HG03060 (cell line): ENCODE measurements around the gene CASP7.
"Not testable (repeated sequence)": the region's sequence is repeated elsewhere in the genome, so short reads cannot be mapped to it uniquely, and the experiment has no call there.

Experiments used
- ATAC-seq: cut with Tn5 transposase; IDR thresholded peaks from one replicate; pipeline ENCODE4 v1.9.1; 2021; ENCODE audit warnings: low read depth, moderate number of reproducible peaks; ENCODE audit not compliant: unreplicated experiment

Gene CASP7

DNA sequence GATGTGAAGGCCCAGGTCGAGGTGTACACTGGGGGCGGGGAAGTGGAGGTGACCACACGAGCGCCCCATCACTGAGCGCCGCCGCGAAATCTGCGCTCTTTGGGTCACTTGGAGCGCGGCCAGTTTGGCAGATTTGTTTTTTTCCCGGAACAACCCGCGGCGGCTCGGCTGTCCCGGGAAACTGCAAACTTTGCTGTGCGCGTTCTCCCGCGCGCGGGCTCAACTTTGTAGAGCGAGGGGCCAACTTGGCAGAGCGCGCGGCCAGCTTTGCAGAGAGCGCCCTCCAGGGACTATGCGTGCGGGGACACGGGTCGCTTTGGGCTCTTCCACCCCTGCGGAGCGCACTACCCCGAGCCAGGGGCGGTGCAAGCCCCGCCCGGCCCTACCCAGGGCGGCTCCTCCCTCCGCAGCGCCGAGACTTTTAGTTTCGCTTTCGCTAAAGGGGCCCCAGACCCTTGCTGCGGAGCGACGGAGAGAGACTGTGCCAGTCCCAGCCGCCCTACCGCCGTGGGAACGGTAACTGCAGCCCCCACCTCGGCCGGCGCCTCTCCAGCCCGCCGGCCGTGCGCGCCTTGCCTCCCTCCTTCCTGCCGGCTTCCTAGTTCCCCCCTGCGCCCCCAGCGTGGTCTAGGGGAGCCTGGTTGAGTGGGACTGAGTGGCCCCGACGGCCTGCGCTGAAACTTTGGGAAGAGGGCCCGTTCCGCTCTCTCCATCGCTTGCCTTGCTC is at the start of gene CASP7:
Gene CASP7 (plus strand): TSS at position 450 of the 727 bp plus-strand sequence. CDS start 17,582 bp downstream, outside the sequence.
- peak; percentile 38 for ATAC-seq

DNA sequence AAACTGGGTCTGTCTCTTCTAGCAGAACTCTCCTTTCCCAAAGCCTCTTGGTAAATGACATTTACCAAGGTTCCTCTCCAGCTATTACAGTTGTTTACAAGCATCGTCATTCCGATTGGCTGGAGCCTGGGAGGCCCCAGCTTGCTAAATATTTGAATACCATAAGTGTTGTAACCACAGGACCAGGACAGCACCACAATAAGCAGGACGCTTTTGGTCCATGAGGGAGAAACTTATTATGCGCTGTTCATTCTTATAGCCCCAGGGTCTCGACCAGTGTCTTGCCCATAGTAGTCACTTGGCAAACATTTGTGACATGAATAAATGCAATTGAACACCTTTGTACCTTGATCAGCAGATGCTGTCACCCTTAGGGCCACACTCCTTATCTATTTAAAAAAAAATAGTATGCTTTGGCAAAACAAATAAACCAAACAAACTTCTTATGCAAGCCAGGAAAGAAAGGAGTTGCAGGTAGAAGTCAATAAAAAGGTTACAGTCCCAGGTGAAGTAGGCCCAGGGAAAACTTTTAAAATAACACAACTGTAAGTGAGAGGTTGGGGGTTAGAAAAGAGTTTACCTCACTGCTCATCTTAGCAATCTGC is 48.7 kb upstream of the CASP7 start:
- ATAC-seq = no peak

DNA sequence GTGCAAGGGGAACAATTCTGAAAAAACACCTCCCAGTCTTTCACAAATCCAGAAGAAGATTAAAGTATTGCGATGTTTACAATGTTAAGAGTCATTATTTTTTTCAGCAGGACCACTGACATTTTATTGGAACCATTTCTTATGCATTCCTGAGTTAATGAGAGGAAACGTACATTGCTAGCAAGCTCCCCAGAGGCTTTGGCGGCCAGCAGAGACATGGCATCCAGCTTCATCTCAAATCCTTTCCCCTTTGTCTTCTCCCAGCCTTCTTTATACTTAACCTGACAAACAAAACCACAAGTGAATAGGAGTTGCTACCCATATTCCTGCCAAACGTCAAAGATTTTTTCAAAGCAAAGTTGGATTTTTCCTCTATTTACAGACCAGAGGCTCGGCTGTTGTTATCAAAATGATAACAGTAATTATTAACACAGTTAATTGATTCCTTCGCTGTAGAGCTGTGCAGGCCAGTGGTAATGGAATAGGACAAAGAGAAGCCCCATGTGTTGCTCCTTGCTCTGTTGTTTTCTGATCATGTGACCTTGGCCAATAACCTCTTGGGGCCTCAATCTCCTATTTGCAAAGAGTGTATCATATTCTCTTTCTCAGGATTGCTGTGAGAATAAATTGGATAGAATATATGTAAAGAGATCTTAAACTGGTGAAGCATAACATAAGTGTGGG is 47.9 kb upstream of the CASP7 start:
- no peak for ATAC-seq

DNA sequence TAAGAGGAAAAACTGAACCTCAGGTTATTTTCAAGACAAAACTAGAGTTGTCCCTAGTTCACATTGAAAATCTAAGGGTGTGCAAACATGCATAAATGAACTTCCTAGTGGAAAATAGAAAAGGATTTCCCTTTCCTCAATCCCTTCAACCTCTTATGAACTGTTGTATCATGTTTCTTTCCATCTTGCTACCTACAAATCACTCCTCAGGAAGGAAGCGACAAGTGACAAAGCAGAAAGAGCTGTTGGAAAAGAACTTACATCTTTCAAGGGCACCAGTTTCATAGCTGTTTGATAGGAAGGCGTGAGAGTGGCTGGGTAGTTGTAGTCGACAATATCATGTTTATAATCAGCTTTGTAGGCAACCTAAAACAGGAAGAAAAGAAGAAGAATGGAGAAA is 39.7 kb upstream of the CASP7 start:
- no peak for ATAC-seq

DNA sequence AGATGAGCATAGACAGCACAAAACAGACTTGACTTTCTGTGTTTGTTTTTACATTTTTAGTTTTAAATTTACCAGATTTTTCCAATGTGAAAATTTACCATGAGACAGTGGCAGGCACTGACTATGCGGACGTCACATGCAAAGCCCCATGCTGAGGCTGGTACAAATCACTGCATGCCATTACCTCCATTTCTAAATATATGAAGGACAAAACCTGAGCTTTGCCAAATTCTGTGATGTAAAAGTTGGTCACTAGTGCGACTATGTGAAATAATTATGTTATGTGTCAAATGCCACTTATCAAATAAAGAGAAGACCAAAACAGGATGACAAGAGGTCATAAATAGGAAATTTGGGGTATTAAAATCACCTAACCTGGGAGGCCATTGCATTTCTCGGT is 38.0 kb upstream of the CASP7 start:
- no peak for ATAC-seq

DNA sequence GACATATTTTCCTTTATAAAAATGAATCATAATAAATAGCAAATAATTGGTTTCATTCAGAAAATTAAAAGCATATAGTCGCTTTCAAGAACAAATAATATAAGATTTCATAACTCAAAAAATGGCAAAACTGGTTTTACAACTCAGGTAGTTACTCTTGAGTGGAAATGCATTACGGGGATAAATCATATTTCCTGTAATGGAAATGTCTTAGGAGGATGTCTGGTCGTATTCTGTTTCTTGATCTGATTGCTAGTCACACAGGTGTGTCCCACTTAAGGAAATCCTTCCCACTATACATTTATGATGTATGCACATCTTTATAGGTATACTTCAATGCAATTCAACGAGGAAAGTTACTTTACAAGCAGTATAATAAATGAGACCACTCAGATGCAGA is 36.5 kb upstream of the CASP7 start:
- no peak for ATAC-seq

DNA sequence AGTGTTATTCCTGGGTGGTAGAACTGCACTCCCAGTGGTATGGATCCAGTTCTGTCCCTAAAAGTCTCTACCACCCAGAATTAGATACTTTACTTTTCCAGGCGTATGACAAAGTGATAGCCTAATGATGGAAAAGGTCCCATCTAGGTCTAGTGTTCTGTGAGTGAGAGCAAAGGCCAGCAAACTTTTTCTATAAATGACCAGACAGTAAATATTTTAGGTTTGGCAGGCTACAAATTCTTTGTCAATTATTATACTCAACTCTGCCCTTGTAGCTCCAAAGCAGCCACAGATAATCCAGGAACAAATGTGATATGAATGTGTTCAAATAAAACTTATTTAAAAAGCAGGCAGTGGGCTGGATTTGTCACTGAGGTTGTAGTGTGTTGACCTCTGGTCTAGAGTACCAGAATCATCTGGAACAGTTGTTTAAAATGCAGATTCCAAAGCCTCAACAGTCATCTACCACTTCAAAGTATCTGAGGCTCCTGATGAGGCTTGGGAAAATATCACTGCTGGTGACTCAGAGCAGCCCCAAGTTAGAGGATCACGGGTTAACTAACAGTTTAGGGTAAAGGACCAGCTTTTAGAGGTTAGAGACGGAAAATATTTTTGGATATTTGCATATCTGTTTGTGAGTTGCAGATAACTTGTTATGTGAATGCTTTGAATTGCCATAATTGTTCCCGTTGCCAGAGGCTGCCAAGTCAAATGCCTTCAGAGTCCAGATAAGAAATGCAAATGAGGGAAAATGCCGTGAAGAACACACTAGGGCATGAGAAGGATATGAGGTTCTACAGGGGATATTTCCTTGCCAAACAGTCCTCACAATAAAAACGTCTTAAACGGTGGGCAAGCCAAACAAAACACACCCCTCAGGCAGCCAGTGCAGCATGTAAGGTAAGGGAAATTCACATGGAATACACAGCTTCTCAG is 35.3 kb upstream of the CASP7 start:
- no peak for ATAC-seq

DNA sequence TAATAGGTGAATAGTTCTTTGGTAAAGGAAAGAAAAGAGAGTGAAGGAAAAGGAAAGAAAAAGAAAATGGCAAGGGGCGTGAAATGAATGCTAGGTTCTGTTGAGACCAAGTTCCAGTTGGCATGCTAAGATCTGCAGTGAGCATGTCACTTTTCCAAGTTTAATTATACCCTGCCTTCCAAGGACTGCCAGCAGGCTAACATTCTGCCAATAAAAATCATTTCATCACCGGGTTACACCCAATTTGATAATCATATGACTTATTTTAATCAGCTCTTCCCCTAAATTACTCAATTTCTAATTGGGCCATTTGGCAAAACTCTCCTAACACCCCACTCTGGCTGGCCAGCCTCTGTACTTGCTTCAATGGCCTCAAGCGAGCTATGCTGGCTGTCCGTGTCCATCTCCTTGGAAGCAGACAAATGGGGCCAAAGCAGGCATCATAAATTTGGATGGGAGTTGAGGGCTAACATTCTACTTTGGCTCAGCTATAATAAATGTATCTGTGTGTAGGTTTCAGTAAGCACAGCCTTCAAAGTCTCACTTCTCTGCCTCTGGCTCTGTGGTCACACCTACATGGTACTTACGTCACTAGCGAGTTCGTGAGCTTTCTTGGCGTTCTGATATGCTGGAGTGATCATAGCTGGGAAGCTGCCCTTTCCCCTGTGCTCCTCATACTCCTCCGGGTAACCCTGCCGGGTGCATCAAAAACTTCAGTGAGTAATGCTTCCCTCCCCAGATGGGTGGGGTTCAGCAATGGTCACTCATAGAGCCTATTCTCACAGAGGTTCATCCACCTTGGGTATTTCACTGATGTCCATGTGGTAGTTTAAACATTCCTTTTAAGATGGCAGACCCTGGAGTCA is 33.1 kb upstream of the CASP7 start:
- no peak for ATAC-seq

DNA sequence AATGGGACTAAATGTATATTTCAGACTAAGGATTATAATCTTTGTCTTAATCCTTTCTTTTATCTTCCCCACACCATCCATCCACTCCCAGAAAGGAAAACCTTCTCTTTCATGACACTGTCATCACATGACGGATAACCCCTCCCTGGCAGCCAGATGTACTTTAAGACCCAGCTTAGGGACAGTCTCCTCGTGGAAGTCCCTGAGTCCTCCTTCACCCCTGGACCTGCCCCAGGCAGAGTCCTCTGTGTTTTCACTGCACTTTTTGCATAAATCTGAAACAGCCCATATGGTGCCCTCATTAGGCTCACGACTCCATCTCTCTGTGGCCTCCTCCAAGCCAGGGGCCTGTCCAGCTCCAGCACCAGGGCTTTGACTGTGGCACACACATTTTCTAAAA is 31.9 kb upstream of the CASP7 start:
- no peak for ATAC-seq

DNA sequence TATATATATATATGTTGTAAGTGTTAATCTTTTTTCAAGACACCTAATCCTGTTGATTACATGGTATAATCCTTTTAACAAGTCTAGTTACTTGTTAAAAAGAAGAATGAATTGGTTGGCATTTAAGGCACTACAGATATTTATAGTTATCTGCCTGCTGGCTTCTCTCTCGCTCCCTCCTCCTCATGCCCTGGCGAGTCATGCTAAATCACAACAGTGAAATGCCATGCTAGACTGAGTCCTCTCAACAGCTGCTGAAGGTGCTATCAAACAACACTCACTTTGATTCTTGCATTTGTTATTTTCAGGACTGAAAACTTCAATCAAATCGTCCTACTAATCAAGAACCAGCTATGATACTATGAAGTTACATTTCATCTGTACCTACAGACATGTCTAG is 31.2 kb upstream of the CASP7 start:
- no peak for ATAC-seq

DNA sequence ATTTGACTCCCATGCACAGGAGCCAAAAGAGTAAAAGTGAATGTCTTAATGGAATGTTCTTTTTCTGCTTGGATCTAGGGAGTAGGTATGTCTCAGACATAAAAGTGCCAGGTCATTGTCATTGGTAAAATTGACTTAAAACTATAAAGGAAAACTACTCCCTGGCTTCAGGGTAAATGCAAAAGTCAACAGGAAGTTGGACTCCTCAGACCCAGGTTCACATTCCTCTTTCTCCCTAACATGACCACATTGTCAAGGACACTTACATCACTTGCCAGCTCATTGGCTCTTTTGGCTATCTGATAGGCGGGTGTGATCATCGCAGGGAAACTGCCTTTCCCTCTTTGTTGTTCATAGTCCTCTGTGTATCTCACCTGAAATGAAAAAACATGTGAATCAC is 29.5 kb upstream of the CASP7 start:
- no peak for ATAC-seq

DNA sequence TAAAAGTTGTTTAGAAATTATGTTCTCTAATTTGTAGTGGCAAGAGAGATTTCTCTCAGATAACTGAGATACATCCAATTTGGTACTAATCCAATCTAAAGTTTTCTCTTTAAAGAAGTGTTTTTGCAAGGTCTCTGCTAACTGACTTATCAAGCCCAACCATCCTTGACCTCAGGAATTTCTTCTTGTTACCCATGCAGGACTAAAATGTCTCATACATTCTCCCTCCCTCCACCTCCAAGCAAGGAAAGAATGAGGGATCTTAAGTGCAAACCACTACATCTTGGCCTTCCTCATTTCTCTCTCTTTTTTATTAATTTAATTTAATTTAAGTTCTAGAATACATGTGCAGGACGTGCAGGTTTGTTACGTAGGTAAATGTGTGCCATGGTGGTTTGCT is 28.7 kb upstream of the CASP7 start:
- ATAC-seq = no peak

DNA sequence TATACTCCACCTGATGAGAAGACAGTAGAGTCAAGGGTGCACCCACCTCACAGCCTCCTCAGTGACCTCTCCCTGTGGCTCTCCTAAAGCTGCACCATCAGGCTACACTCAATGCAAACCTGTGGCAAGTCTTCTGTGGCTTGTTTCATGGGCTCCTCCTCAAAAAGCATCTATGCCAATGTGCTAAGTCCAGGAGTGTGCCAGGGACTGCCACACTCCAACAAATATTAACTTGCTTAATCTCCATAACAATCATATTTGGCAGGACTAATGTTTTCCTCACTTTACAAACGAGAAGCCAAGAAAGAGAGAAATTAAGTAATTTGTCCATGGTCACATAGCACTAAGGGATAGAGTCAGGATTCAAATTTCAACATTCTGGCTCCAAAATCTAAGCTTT is 27.8 kb upstream of the CASP7 start:
- no peak for ATAC-seq

DNA sequence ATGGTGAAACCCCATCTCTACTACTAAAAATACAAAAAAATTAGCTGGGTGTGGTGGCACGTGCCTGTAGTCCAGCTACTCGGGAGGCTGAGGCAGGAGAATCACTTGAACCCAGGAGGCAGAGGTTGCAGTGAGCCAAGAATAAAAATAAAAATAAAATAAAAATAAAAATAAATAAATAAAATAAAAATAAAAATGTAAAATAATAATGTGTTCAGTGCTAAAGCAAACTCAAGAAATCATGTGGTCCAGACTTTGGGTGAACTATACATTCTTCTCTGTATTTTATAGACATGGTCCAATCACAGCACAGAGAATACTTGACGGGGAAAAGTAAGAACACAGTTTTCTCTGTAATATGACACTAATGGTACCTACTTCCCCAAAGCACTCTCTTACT is 27.3 kb upstream of the CASP7 start:
- not testable (repeated sequence) for ATAC-seq

DNA sequence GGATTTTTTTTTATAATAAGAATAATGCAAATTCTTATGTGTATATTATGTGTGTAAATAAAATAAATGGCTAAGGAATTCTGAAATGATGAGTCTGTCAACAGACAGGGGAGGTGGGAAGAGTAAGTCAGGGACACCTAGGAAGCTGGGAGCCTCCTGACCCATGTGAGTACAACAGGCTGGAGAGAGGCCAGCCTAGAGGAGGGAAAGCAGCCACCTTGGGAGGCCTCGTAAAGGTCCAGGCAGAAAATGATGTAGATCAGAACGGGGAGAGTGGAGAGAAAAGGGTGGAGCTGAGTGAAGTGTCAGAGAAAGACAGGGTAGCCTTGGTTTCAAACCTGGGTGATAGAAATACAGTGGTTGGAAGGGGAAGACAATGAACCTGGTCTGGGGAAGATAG is 22.8 kb upstream of the CASP7 start:
- ATAC-seq = no peak

DNA sequence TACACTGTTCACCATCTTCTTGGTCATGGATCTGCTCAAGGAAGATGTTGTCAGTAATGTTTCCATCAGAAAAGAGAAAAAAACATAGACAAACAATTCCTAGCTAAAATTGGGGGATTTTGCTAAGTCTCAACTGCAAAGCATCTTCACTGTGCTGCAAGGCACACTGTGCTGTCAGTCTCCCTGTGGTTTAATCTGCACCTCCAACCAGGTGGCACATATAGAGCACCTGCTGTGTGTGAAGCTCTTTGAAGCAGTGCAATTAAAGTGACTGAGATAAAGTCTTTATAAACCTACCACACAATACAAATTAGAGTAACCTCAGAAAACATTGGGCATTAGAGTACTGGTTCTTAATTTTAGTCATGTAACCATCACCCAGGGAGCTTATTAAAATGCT is 22.2 kb upstream of the CASP7 start:
- no peak for ATAC-seq

DNA sequence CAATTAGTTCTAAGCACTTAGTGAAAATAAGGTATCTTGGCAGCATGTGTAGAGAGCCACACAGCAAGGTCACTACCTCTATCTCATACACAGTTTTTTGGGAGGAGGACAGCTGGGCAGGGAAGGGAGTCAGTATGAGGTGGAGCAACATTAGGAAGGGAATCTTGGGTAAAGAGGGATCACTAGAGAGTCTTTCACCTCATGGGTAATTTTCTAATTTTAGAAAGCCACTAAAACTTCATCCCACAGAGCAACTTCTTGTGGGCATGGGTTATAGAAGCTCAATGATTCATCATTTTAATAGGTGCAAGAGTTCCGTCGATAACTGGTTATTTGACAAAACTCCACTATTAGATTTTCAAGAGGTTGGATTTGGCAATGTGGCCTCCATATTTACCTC is 18.4 kb upstream of the CASP7 start:
- ATAC-seq = no peak

DNA sequence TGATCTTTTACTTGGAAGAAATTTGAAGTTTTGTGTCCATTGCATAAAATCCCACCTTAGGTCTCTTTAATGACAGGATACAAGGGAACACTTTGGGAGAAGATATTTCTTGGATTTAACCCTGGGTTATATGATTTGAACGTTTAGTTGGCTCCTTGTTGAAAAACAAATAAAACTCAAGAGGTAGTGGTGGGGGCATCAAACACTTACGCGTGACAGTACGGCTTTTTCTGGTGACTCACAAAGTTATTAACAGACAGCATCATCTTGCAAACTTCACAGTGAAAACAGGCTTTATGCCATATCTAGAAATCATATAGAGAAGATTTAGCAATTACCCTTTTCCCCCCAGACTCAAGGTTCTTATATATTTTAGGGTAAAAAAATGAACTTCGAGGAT is 16.6 kb upstream of the CASP7 start:
- ATAC-seq = no peak

DNA sequence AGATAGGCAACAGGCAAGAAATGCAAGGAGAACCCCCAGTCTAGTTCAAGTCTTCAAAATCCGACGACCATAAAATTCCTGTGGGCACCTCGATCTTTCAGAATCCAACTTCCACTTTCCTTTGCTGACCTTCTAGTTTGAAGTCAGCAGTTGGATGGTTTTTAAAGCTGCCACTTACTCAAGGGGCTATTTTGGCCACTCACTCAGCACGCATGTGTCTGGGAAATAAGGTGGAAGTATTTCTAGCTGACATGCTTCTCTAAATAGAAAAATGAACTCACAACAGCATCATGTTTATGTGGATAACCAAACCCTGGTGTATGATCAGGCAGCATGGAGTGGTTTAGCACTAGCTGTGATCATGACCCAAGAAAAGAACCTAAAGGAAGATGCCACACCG is 15.8 kb upstream of the CASP7 start, which contains the start of gene NRAP:
Gene NRAP (minus strand): TSS at position 134 of the 400 bp plus-strand sequence. CDS start 159 bp downstream, outside the sequence.
- ATAC-seq = no peak

DNA sequence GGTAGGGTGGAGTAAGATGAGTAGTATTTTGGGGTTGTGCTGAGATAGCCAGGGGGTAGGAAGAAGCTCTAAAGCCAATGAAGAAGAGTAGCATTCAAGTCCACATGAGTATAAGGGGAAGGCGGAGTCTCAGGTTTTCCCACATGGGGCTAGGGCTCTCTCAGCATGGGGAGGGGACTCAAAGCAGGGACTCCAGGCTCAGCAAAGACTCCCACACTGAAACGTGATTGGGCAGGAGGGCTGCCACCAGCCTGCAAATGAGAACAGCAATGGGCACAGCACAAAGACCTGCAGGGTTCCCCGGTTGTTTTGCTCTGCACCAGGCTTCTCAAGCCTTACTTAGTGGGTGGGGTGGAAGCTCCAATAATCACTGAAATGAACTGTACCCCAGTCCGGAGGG is 14.4 kb upstream of the CASP7 start:
- no peak for ATAC-seq
